Measurements from ENCODE around the gene RCOR1.

The RCOR1 gene

GRCh38 chr14:102731101-102731870, 138.8 kb downstream of the RCOR1 start:
- Histone ChIP-seq H3K4me3 (ENCODE audit: low read depth in 1 of 2, low read length in 2 of 2) (no peak overlapping the region), H3K27ac (ENCODE audit: low read length) (no peak overlapping the region), H3K9me3 (ENCODE audit: control insufficient read depth in 1 of 2, low read length in 2 of 2) (no peaks in the 10 kb centered on the region), H3K27me3 (ENCODE audit: low read depth, low read length) (no peaks in the 10 kb centered on the region), H3K36me3 (ENCODE audit: control insufficient read depth in 1 of 2, insufficient read depth in 2 of 2, low read length in 2 of 2) (peaks cover 23 to 31% of the 10 kb centered on the region in 2 donors), H3K4me1 (ENCODE audit: control insufficient read depth in 1 of 2, insufficient read depth in 2 of 2, low read length in 2 of 2) (no peaks in the 10 kb centered on the region)

DNA sequence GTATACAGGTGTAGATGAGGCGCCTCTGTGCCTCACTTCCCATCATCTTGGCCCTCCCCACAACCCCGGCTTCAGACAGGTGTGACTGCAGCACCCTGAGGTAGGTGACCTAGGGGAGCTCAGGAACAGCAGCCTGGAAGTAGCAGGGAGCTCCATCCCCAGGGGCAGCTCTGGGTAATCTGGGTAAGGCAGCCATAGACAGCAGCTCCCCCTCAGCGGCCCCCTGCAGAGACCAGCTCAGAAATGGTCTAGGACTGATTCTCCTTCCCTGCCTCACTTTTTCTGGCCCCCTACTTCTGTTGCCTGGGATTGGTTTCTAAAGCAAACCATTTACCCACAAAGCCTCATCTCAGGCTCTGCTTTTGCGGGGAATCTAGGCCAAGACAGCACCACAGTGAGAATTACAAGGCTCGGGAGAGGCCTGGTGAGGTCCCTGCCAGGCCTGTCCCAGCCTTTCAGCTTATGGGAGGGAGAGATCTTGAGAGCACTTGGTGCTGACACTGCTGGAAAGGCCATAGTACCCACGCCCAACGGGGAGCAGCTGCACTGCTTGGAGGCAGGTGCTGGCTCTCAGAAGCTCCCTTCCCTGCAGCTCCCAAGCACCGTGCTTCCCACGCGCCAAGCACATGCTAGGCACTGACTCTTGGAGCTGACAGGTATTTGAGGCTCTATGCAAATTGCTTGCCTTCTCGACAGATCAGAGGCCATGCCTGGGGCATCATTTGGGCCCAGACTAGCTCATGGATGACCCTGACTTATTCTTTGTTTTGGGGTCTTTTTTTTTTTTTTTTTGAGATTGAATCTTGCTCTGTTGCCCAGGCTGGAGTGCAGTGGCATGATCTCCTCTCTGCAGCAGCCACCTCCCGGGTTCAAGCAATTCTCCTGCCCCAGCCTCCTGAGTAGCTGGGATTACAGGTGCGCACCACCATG, 139.7 kb downstream of the RCOR1 start:
- Histone ChIP-seq H3K4me3 (ENCODE audit: low read depth in 1 of 2, low read length in 2 of 2) (no peak overlapping the region), H3K27me3 (ENCODE audit: low read depth, low read length) (no peaks in the 10 kb centered on the region), H3K4me1 (ENCODE audit: control insufficient read depth in 1 of 2, insufficient read depth in 2 of 2, low read length in 2 of 2) (no peaks in the 10 kb centered on the region), H3K9me3 (ENCODE audit: control insufficient read depth in 1 of 2, low read length in 2 of 2) (no peaks in the 10 kb centered on the region), H3K27ac (ENCODE audit: low read length) (no peak overlapping the region), H3K36me3 (ENCODE audit: control insufficient read depth in 1 of 2, insufficient read depth in 2 of 2, low read length in 2 of 2) (peaks cover 21 to 26% of the 10 kb centered on the region in 2 donors)

DNA sequence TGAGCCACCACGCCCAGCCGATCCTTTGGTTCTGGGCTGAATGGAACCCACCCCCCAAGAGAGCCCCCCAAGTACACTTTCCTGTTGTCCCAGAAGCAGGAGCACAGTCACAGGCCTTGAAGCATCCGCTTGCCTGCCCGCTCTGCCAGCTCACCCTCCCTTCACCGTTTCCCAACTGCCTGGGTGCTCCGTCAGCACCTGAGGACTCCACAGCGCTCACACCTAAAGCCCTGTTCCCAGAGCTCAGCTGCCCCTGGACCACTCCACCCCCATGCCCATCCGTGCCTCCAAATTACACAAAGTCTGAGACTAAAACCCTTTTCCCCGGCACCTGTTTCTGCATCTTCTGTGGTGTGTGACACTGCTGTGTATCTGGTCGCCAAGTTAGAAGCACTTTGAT, 140.5 kb downstream of the RCOR1 start:
- Histone ChIP-seq H3K27me3 (ENCODE audit: low read depth, low read length) (no peaks in the 10 kb centered on the region), H3K9me3 (ENCODE audit: control insufficient read depth in 1 of 2, low read length in 2 of 2) (no peaks in the 10 kb centered on the region), H3K4me3 (ENCODE audit: low read depth in 1 of 2, low read length in 2 of 2) (no peak overlapping the region), H3K36me3 (ENCODE audit: control insufficient read depth in 1 of 2, insufficient read depth in 2 of 2, low read length in 2 of 2) (peaks cover 14 to 21% of the 10 kb centered on the region in 2 donors), H3K4me1 (ENCODE audit: control insufficient read depth in 1 of 2, insufficient read depth in 2 of 2, low read length in 2 of 2) (no peaks in the 10 kb centered on the region), H3K27ac (ENCODE audit: low read length) (no peak overlapping the region)

GRCh38 chr14:102733326-102733725, 140.9 kb downstream of the RCOR1 start:
- Histone ChIP-seq H3K4me3 (ENCODE audit: low read depth in 1 of 2, low read length in 2 of 2) (no peak overlapping the region), H3K9me3 (ENCODE audit: control insufficient read depth in 1 of 2, low read length in 2 of 2) (no peaks in the 10 kb centered on the region), H3K36me3 (ENCODE audit: control insufficient read depth in 1 of 2, insufficient read depth in 2 of 2, low read length in 2 of 2) (peaks cover 10 to 20% of the 10 kb centered on the region in 2 donors), H3K4me1 (ENCODE audit: control insufficient read depth in 1 of 2, insufficient read depth in 2 of 2, low read length in 2 of 2) (no peaks in the 10 kb centered on the region), H3K27ac (ENCODE audit: low read length) (no peak overlapping the region), H3K27me3 (ENCODE audit: low read depth, low read length) (no peaks in the 10 kb centered on the region)

DNA sequence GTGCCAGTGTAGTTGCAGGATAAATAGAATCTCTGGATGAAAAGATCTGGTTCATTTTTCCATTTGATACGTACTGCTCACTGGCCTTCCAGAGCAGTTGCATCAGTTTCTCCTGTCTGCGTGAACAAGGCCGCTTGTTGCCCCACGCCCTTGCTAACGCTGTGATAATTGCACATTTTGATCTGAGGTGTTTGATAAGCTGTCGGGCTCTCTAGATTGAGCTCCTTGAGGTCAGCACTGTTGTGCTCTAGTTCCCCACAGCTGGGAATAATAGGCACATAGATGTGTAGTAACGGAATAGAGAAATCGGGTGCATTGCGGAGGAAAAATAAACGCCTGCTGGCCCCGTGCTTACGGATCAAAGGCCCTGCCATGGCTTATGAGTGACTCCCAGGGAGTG, 142.0 kb downstream of the RCOR1 start:
- H3K9me3 ChIP-seq (ENCODE audit: control insufficient read depth in 1 of 2, low read length in 2 of 2) = no peaks in the 10 kb centered on the region
- no peak overlapping the region for H3K4me3 ChIP-seq (ENCODE audit: low read depth in 1 of 2, low read length in 2 of 2)
- H3K27me3 ChIP-seq (ENCODE audit: low read depth, low read length) = no peaks in the 10 kb centered on the region
- peaks cover 6 to 16% of the 10 kb centered on the region in 2 donors for H3K36me3 ChIP-seq (ENCODE audit: control insufficient read depth in 1 of 2, insufficient read depth in 2 of 2, low read length in 2 of 2)
- H3K27ac ChIP-seq (ENCODE audit: low read length) = no peak overlapping the region
- no peaks in the 10 kb centered on the region for H3K4me1 ChIP-seq (ENCODE audit: control insufficient read depth in 1 of 2, insufficient read depth in 2 of 2, low read length in 2 of 2)

DNA sequence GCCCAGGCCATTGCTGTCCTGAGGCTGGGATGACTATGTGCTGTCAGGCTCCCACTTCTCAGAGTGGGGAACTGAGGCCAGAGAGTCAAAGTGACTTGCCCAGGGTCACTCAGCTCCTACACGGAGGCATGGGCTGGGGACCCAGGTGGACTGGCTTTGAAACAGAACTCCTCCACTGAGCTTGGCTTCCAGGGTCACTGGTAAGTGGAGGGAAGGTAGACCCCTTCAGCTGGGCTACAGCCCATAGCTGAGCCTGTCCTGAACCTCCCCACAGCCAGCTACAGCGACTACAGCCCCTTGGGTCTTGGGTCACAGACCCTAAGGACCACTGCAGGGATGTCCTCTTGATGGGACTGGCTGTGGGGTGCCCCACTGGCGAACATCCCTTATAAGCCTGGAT, 144.5 kb downstream of the RCOR1 start:
- no peak overlapping the region for H3K4me3 ChIP-seq (ENCODE audit: low read depth in 1 of 2, low read length in 2 of 2)
- no peak overlapping the region for H3K27ac ChIP-seq (ENCODE audit: low read length)
- no peaks in the 10 kb centered on the region for H3K27me3 ChIP-seq (ENCODE audit: low read depth, low read length)
- H3K9me3 ChIP-seq (ENCODE audit: control insufficient read depth in 1 of 2, low read length in 2 of 2) = peaks cover 0 to 8% of the 10 kb centered on the region in 2 donors
- H3K36me3 ChIP-seq (ENCODE audit: control insufficient read depth in 1 of 2, insufficient read depth in 2 of 2, low read length in 2 of 2) = peaks cover 6 to 10% of the 10 kb centered on the region in 2 donors
- H3K4me1 ChIP-seq (ENCODE audit: control insufficient read depth in 1 of 2, insufficient read depth in 2 of 2, low read length in 2 of 2) = no peaks in the 10 kb centered on the region

DNA sequence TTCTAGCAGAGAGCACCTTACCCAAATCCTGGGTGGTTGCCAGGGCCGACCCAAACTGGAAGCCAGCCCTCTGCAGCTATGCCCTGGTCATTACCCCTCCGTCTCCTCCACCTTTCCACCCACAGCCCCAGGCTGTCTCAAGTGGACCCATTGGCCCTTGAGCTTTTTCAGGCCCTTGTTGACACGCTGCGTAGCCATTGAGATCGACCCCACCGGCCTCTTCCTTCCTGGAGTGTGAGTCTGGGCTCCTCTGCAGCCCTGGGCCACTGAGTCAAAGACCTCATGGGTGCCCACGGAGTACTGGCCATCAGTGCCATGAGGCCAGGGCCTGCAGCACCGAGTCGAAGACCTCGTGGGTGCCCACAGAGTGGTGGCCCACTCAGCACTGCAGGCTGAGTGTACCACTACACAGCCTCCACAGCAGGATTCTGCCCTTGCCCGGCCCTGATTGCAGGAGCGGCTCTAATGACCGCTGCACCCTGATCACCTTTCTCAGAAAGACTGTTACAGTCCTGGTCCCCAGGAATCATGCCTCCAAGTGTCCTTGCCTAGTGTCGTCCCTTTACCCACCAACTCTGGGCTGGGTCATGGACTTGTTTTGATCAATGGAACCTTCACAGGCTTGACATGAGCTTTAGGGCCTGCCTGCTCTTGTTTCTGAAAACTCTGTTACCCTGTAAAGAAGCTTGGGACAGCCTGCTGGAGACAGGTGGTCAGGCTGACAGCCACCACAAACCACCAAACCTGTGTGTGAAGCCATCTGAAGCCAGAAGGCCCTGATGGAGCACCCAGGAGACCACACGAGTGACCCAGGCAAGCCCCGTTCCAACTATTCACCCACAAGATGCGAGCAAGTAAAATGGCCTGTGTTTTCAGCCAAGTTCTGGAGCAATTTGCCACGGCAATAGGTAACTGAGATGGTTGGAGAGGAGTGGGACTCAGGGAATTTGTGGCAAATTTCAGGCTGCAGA, 145.2 kb downstream of the RCOR1 start:
- Histone ChIP-seq H3K9me3 (ENCODE audit: control insufficient read depth in 1 of 2, low read length in 2 of 2) (peaks cover 0 to 8% of the 10 kb centered on the region in 2 donors), H3K4me3 (ENCODE audit: low read depth in 1 of 2, low read length in 2 of 2) (no peak overlapping the region), H3K36me3 (ENCODE audit: control insufficient read depth in 1 of 2, insufficient read depth in 2 of 2, low read length in 2 of 2) (peaks cover 6 to 10% of the 10 kb centered on the region in 2 donors), H3K4me1 (ENCODE audit: control insufficient read depth in 1 of 2, insufficient read depth in 2 of 2, low read length in 2 of 2) (no peaks in the 10 kb centered on the region), H3K27ac (ENCODE audit: low read length) (no peak overlapping the region), H3K27me3 (ENCODE audit: low read depth, low read length) (no peaks in the 10 kb centered on the region)

GRCh38 chr14:102738373-102739189, 146.1 kb downstream of the RCOR1 start:
- Histone ChIP-seq H3K4me3 (ENCODE audit: low read depth in 1 of 2, low read length in 2 of 2) (no peak overlapping the region), H3K4me1 (ENCODE audit: control insufficient read depth in 1 of 2, insufficient read depth in 2 of 2, low read length in 2 of 2) (no peaks in the 10 kb centered on the region), H3K9me3 (ENCODE audit: control insufficient read depth in 1 of 2, low read length in 2 of 2) (peaks cover 0 to 11% of the 10 kb centered on the region in 2 donors), H3K27ac (ENCODE audit: low read length) (no peak overlapping the region), H3K27me3 (ENCODE audit: low read depth, low read length) (no peaks in the 10 kb centered on the region), H3K36me3 (ENCODE audit: control insufficient read depth in 1 of 2, insufficient read depth in 2 of 2, low read length in 2 of 2) (peaks cover 6 to 10% of the 10 kb centered on the region in 2 donors)

DNA sequence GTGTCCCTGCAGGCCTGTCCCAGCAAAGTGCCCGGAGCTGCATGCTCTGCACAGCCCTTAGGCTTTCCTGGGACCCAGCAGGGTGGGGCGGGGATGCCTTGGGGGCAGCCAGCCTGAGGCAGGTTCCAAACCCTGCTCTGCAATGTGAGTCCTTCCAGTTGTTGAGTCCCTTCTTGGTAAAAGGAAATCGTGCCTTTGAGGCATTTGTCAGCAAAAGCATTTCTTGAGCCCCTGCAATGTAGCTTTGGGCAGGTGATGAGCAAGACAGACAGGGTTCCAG, 146.7 kb downstream of the RCOR1 start:
- H3K27me3 ChIP-seq (ENCODE audit: low read depth, low read length) = no peaks in the 10 kb centered on the region
- H3K27ac ChIP-seq (ENCODE audit: low read length) = no peak overlapping the region
- peaks cover 0 to 11% of the 10 kb centered on the region in 2 donors for H3K9me3 ChIP-seq (ENCODE audit: control insufficient read depth in 1 of 2, low read length in 2 of 2)
- H3K4me1 ChIP-seq (ENCODE audit: control insufficient read depth in 1 of 2, insufficient read depth in 2 of 2, low read length in 2 of 2) = no peaks in the 10 kb centered on the region
- no peak overlapping the region for H3K4me3 ChIP-seq (ENCODE audit: low read depth in 1 of 2, low read length in 2 of 2)
- peaks cover 6 to 10% of the 10 kb centered on the region in 2 donors for H3K36me3 ChIP-seq (ENCODE audit: control insufficient read depth in 1 of 2, insufficient read depth in 2 of 2, low read length in 2 of 2)

DNA sequence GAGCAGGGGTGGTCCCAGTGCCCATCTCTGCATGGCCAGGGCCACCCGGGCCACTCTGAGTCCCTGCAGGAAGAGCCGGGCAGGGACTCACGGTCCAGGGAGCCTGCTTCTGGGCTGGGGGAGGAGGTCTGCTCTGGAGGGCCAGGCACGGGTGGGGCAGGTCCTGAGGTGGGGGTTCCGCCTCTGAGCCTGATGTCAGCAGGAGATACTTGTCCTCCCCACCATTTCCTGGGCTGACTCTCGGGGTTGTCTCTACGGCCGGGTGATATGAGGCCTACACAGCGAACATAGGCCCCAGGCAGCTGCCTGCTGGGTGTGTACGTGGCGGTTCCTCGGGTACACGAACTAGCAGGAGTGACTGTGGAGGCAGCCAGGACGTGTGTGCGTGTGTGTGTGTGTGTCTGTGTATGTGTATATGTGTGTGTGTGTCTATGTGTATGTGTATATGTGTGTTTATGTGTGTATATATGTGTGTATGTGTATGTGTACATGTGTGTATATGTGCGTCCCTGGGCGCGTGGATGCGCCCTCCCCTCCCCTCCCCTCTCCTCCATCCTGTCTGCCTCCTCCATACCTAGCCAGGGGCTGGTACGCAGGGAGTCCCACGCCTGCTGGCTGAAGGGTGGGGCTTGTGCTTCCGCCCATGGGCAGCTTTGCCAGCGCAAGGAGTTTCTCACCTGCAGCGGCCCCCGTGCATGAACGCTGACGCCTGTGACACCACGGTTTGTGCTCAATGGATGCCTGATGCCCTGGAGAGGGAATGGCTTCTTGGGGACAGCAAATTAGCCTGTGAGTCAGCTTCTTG, 154.4 kb downstream of the RCOR1 start:
- H3K36me3 ChIP-seq (ENCODE audit: control insufficient read depth in 1 of 2, insufficient read depth in 2 of 2, low read length in 2 of 2) = no peaks in the 10 kb centered on the region

More for the DNA sequence above, 154.4 kb downstream of the RCOR1 start:
- H3K9me3 ChIP-seq (ENCODE audit: control insufficient read depth in 1 of 2, low read length in 2 of 2) = peaks cover 0 to 4% of the 10 kb centered on the region in 2 donors
- no peaks in the 10 kb centered on the region for H3K27me3 ChIP-seq (ENCODE audit: low read depth, low read length)
- no peak overlapping the region for H3K27ac ChIP-seq (ENCODE audit: low read length)
- no peak overlapping the region for H3K4me3 ChIP-seq (ENCODE audit: low read depth in 1 of 2, low read length in 2 of 2)
- no peaks in the 10 kb centered on the region for H3K4me1 ChIP-seq (ENCODE audit: control insufficient read depth in 1 of 2, insufficient read depth in 2 of 2, low read length in 2 of 2)

All from muscle layer of duodenum (tissue), 2 donors.